Left lung (tissue), 10 donors: ENCODE measurements around the gene UCN3. TPM values are rescaled to one million over a fixed set of nuclear protein-coding genes. Genes with fewer than 3 reads are reported as not detected.

ENCODE experiments used
- ATAC-seq: fragments of 200-7000 bp; cut with Tn5 transposase; one replicate; pipeline ENCODE4 v1.9.1; 2020; ENCODE audit warnings: moderate library complexity
- DNase-seq, 4 donors: peaks; one replicate each; pipeline ENCODE4 v3.0.0-alpha.2; 2013 to 2020
- H3K27ac ChIP-seq, 2 donors: fragments of 200-600 bp; sonication (generic) in 1 of 2; one replicate each; pipeline versions ENCODE4 v1.5.0 to v1.8.0; 2020 to 2021
- H3K27me3 ChIP-seq, 2 donors: fragments of 200-600 bp; sonication (generic) in 1 of 2; one replicate each; pipeline versions ENCODE4 v1.5.0 to v1.8.0; 2020 to 2021
- H3K36me3 ChIP-seq, 2 donors: fragments of 200-600 bp; sonication (generic) in 1 of 2; one replicate each; pipeline versions ENCODE4 v1.5.0 to v1.8.0; 2020 to 2021
- H3K4me1 ChIP-seq, 2 donors: fragments of 200-600 bp; one replicate each; pipeline ENCODE4 v1.8.0; 2021
- H3K4me3 ChIP-seq, 2 donors: fragments of 200-600 bp; sonication (generic) in 1 of 2; one replicate each; pipeline versions ENCODE4 v1.5.0 to v1.8.0; 2020 to 2021; ENCODE audit warnings: mild to moderate bottlenecking in 1 of 2
- H3K9me3 ChIP-seq, 2 donors: fragments of 200-600 bp; sonication (generic) in 1 of 2; one replicate each; pipeline versions ENCODE4 v1.5.0 to v1.8.0; 2020 to 2021
- CTCF ChIP-seq, 2 donors: fragments of 200-600 bp; sonication (generic) in 1 of 2; IDR thresholded peaks; one replicate each; pipeline versions ENCODE4 v1.5.0 to v1.8.0; 2021; ENCODE audit warnings: antibody characterized with exemption in 2 of 2
- intact Hi-C, 2 donors: fragments of 100-400 bp; cut with DNase I; formaldehyde crosslinking; loops; one replicate each; pipeline versions ENCODE4 v1.11.2 to v1.14.2; 2022
- polyA plus RNA-seq, 6 donors: library from polyadenylated mRNA; unstranded; fragments of 120-200 nt; gene quantifications; one replicate each; pipeline ENCODE4 v1.2.1, GENCODE V29; 2013; ENCODE audit not compliant: insufficient read length in 6 of 6
- total RNA-seq, 2 donors: library from RNA; stranded (reverse); fragmentation: NEBNext Ultra II Directional; extraction: Animal tissue kit (Norgen Biotek cat#: 25700); gene quantifications; one replicate each; pipeline ENCODE4 v1.2.1, GENCODE V29; 2021
- donor health status: DM: no; HTN: yes; CAD: no.
- donor health status: DM: no; HTN: no; CAD: no.

UCN3 gene
- total and polyA plus RNA-seq, 8 donors, result 0.35 to 1.6 (median 0.76) TPM; not detected in 1

- H3K9me3 ChIP-seq, result no peaks in the 10 kb centered on the region
- intact Hi-C loops, result no loop called here
- peaks cover 0 to 8% of the 10 kb centered on the region in 2 donors for H3K27me3 ChIP-seq
- no peak for TF ChIP-seq CTCF (IDR thresholded peaks at IDR 0.05)
- no peaks in the 10 kb centered on the region for H3K36me3 ChIP-seq
- ATAC-seq, result peak; percentile 46
- no peak overlapping the region for H3K27ac ChIP-seq
- DNase-seq, result peak in 1 of 4 donors; percentile 21
- peaks cover 3 to 10% of the 10 kb centered on the region in 2 donors for H3K4me1 ChIP-seq
- H3K4me3 ChIP-seq, result peak overlapping the region; percentile 57 to 63
These were observed 48.5 kb downstream of the UCN3 start for GRCh38 chr10:5413012-5413938.

- Histone ChIP-seq H3K36me3 (no peaks in the 10 kb centered on the region), H3K9me3 (peaks cover 0 to 7% of the 10 kb centered on the region in 2 donors), H3K4me1 (peaks cover 3 to 8% of the 10 kb centered on the region in 2 donors), H3K27ac (no peak overlapping the region), H3K27me3 (no peaks in the 10 kb centered on the region), H3K4me3 (no peak overlapping the region)
- DNase-seq (no peak), ATAC-seq (no peak)
- intact Hi-C loops, result no loop called here
- TF ChIP-seq CTCF (IDR thresholded peaks at IDR 0.05), result no peak
These were observed 52.2 kb downstream of the UCN3 start for GRCh38 chr10:5416981-5417380.

- no peak overlapping the region for H3K27ac ChIP-seq
- intact Hi-C loops, result no loop called here
- TF ChIP-seq CTCF (IDR thresholded peaks at IDR 0.05), result no peak
These were observed 53.8 kb downstream of the UCN3 start for GRCh38 chr10:5418584-5418983.

GRCh38 chr10:5419466-5420094 is 54.8 kb downstream of the UCN3 start:
- no peak for ATAC-seq
- no peaks in the 10 kb centered on the region for H3K27me3 ChIP-seq
- H3K36me3 ChIP-seq, result no peaks in the 10 kb centered on the region
- DNase-seq, result no peak
- intact Hi-C loops, result no loop called here
- no peaks in the 10 kb centered on the region for H3K4me1 ChIP-seq
- no peak for TF ChIP-seq CTCF (IDR thresholded peaks at IDR 0.05)
- peaks cover 0 to 7% of the 10 kb centered on the region in 2 donors for H3K9me3 ChIP-seq
- no peak overlapping the region for H3K4me3 ChIP-seq
- H3K27ac ChIP-seq, result no peak overlapping the region

More at GRCh38 chr10:5418584-5418983, 53.8 kb downstream of the UCN3 start:
- ATAC-seq (no peak), DNase-seq (no peak)
- Histone ChIP-seq H3K36me3 (no peaks in the 10 kb centered on the region), H3K9me3 (peaks cover 0 to 7% of the 10 kb centered on the region in 2 donors), H3K27me3 (no peaks in the 10 kb centered on the region), H3K4me3 (no peak overlapping the region), H3K4me1 (peaks cover 0 to 4% of the 10 kb centered on the region in 2 donors)

GRCh38 chr10:5423771-5424170 is 59.0 kb downstream of the UCN3 start:
- DNase-seq, result no peak
- intact Hi-C loops, result no loop called here
- Histone ChIP-seq H3K36me3 (no peaks in the 10 kb centered on the region), H3K27me3 (no peaks in the 10 kb centered on the region), H3K4me3 (no peak overlapping the region), H3K9me3 (peaks cover 0 to 6% of the 10 kb centered on the region in 2 donors), H3K27ac (no peak overlapping the region), H3K4me1 (no peaks in the 10 kb centered on the region)
- no peak for TF ChIP-seq CTCF (IDR thresholded peaks at IDR 0.05)
- no peak for ATAC-seq
